G401 (cell line): ENCODE data around the gene FDPS. TPM values are rescaled to one million over a fixed set of nuclear protein-coding genes. Genes with fewer than 3 reads are reported as not detected.

ENCODE experiments used
- DNase-seq: peaks from one replicate; pipeline ENCODE4 v3.0.0-alpha.2; 2015; ENCODE audit warnings: low spot score
- in situ Hi-C: cut with HindIII; loops from 2 replicates; pipeline ENCODE4 v1.10.0; 2016; ENCODE audit warnings: low sequenced_read_pairs, mixed read lengths
- total RNA-seq: library from RNA; depleted of rRNA; stranded (reverse); fragments of >200 nt; shearing (Covaris generic); gene quantifications from 2 replicates; pipeline ENCODE4 v1.2.3, GENCODE V29; 2014

FDPS gene
- total RNA-seq, 1 experiment from 2014 or later = 361 TPM

DNA sequence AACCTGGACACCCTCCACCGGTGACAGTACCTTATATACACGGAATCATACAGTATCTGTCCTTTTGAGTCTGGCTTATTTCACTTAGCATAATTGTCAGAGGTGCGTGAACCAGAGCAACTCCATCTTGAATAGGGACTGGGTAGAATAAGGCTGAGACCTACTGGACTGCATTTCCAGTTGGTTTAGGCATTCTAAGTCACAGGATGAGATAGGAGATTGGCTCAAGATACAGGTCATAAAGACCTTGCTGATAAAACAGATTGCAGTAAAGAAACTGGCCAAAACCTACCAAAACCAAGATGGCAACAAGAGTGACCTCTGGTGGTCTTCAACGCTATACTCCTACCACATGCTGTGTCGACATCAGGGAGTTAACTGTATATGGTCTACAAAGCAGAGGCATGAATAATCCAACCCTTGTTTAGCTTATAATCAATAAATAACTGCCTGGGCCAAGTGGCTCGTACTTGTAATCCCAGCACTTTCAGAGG, 1.4 kb upstream of the FDPS start:
- peak; percentile 39 for DNase-seq
- in situ Hi-C loops = no loop called here

DNA sequence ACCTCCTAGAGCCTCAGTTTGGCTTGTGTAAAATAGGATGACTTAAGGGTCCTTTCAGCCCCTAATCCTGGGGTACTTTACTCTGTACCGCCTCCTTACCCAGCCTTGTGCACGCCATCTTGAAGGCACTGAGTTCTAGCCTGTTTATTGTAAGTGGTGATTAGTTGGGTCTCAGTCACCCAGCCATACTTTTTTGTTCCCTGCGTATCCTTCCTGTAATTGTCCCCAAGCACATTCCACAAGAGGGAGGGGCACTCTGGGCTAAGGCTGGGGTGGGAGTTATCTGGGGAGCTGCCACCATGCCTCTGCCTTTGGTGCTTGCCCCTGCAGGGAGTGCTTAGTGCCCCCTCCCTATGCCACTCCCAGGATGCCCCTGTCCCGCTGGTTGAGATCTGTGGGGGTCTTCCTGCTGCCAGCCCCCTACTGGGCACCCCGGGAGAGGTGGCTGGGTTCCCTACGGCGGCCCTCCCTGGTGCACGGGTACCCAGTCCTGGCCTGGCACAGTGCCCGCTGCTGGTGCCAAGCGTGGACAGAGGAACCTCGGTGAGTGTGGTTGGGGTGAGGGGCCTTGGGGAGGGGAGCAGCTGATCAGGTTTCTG, 856 bp downstream of the FDPS start:
- DNase-seq = no peak
- in situ Hi-C loops = no loop called here

DNA sequence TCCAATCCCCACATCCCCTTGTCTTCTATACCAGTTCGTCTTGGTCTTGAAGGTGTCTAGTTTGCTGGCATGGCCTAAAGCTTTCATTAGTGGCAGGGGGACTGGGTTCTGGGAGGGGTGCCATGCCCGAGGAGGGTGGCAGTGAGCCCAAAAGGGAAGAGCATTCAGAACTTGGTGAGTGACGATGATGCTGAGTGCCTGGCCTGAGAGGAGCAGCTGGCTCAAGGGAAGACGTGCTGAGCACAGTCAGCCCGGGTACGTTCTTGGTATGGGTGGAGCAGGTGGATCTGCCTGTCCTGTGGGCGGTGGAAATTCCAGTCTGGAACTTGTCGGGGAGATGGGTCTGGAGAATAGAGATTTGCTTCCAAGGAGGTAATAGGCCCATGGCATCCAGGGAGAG, 4.6 kb downstream of the FDPS start:
- in situ Hi-C loops = no loop called here
- no peak for DNase-seq

DNA sequence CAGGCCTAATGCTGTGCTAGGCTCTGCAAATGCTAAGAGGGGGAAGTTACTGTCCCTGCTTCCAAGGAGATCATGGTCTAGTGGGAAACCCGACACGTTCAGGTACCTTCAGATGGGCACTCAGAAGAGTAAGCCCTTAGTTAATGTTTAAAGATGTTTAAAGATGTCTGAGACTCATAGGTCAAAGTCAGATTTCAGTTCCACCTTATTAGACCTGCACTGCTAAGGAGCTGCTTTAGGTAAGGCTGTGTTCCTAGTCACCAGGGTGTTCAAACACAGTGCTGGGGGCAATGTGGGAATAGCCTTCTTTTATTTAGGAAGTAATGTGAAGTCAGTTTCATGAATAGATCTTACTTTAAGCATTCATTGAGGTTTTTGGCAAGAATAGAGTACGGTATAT, 8.3 kb downstream of the FDPS start:
- in situ Hi-C loops = no loop called here
- no peak for DNase-seq

DNA sequence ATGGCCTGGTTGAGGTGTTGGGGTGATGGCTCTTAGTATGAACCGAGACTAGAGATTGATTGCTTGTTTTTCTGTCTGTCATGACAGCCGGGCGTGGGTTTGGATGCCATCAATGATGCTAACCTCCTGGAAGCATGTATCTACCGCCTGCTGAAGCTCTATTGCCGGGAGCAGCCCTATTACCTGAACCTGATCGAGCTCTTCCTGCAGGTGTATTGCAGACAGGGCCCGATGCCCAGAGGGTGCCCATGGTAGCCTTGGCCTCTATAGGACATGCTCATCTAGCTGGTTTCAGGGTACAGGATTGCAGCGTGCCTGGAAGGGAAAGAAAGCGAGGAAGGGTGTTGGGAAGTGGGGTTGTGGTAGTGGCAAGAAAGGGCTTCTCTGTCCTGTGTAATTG, 9.4 kb downstream of the FDPS start:
- in situ Hi-C loops = no loop called here
- DNase-seq = no peak

DNA sequence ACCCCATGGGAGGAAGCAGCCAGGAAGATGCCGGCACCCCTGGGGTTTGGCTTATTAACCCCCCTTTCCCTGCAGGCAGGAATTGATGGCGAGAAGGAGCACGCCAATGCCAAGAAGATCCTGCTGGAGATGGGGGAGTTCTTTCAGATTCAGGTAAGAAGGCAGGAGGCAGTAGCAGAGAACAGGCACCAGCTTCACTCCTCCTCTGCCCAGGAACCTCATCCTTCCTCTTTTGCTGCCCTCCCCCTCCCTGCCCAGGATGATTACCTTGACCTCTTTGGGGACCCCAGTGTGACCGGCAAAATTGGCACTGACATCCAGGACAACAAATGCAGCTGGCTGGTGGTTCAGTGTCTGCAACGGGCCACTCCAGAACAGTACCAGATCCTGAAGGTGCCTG, 10.9 kb downstream of the FDPS start:
- no peak for DNase-seq
- in situ Hi-C loops = no loop called here

DNA sequence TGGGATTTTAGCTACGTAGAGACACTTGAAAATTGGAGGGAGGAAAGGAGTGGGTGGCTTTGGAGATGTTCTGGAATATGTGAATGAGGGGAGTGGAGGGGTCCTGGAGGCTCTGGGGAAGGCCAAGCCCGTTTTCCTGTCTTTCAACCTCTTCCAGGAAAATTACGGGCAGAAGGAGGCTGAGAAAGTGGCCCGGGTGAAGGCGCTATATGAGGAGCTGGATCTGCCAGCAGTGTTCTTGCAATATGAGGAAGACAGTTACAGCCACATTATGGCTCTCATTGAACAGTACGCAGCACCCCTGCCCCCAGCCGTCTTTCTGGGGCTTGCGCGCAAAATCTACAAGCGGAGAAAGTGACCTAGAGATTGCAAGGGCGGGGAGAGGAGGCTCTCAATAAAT, 11.6 kb downstream of the FDPS start:
- in situ Hi-C loops = no loop called here
- no peak for DNase-seq

DNA sequence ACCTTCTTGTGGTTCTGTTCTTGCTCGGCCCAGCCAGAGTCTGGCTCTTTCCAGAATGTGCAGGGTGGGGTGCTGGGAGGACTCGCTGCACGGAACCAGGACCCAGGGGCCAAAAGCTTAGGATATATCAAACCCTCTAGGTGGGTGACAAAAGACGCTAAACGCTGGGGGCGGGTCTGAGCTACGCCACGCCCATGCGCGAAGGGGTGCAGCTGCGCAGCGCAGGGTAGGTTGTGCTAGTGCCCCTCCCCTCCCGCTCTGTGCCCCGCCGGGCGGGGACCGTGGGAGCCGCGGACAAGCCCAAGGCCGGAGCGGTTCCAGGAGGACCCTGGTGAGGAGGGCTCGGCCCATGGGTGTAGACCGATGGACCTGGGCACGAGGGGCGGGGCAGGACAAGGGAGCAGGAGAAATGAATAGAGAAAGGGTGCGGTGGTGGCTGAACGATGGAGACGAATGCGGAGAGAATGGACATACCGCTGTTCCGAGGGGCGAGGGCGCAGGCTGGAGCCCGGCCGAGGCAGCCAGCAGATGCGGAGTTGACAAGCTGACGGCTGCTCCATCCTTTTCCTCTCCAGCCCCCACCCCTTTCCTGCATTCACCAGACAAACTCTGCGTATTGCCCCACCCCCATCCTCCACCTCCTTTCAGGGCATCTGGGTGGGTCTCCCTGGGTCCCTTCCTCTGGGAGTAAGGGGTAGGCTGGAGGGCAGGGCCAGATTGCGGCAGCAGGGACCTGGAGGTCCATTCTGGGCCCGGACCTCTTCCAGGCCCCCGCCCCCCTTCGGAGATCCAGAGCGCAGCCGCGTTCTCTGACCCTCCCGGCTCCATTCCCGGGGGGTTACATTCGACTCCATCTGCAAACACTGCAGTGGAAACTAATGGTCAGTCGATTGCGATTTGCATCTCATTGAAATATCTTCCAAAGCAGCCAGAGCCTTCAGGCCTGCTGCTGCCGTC, 12.3 kb downstream of the FDPS start, which contains the start of gene RUSC1:
RUSC1 (plus strand) TSS at position 234 of the 957 bp plus-strand sequence. CDS start 880 bp downstream, outside the sequence.
- in situ Hi-C loops = no loop called here
- DNase-seq = peak; percentile 93

DNA sequence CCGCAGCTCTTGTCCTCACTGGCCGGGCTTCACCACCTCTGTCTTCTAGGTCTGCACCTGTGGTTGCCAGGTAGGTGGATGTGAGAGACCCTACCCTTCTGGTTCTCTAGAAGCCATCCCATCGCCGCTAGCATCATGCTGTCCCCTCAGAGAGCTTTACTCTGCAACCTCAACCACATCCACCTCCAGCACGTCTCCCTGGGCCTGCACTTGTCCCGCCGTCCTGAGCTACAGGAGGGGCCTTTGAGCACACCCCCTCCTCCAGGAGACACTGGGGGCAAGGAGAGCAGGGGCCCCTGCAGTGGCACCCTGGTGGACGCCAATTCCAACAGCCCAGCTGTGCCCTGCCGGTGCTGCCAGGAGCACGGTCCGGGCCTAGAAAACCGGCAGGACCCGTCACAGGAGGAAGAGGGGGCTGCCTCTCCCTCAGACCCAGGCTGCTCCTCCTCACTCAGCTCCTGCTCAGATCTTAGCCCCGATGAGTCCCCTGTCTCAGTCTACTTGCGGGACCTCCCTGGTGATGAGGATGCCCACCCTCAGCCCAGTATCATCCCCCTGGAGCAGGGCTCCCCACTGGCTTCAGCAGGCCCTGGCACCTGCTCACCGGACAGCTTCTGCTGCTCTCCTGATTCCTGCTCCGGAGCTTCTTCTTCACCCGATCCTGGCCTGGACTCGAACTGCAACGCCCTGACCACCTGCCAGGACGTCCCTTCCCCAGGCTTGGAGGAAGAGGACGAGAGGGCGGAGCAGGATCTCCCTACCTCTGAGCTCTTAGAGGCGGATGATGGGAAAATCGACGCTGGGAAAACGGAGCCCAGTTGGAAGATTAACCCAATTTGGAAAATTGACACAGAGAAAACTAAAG, 13.2 kb downstream of the FDPS start:
- peak; percentile 67 for DNase-seq
- in situ Hi-C loops = no loop called here

DNA sequence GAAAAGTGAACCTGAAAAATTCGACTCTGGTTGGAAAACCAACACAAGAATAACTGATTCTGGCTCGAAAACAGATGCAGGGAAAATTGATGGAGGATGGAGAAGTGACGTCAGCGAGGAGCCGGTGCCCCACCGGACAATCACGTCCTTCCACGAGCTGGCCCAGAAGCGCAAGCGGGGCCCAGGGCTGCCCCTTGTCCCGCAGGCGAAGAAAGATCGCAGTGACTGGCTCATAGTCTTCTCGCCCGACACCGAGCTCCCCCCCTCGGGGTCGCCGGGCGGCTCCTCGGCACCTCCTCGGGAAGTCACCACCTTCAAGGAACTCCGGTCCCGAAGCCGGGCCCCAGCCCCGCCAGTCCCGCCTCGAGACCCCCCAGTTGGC, 13.9 kb downstream of the FDPS start:
- DNase-seq = peak; percentile 52
- in situ Hi-C loops = no loop called here

DNA sequence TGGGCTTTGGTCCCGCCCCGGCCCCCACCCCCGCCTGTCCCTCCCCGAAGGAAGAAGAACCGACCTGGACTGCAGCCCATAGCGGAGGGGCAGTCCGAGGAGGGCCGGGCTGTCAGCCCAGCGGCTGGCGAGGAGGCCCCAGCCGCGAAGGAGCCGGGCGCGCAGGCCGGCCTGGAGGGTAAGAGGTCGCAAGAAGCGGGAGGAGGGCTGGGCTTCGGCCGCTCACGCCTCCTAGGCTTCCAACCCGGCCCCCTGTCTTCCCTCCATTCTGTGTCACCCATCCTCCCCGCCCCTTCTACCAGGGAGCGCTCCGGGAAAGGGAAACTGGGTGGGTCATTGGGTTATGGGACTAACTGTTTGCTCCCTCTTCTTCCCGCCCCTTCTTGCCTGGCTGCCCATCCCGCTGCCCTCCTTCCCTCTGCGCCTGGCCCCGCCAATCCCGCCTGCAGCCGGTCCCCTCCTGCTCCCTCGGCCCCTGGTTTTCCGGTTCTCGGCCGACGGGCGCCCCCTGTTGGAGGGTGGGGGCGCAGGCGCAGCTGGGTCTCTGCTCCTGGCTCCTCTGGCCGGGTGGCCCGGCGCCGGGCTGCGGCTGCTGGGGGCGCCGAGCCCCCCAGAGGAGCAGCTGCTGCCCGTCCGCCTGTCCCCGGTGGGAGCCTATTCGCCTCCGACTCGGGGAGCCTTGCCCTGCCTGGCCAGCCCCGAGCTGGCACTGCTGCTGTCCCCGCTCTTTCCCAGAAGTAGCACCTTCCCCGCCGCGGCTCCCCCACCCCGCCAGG, 14.5 kb downstream of the FDPS start:
- in situ Hi-C loops = no loop called here
- DNase-seq = peak; percentile 83

DNA sequence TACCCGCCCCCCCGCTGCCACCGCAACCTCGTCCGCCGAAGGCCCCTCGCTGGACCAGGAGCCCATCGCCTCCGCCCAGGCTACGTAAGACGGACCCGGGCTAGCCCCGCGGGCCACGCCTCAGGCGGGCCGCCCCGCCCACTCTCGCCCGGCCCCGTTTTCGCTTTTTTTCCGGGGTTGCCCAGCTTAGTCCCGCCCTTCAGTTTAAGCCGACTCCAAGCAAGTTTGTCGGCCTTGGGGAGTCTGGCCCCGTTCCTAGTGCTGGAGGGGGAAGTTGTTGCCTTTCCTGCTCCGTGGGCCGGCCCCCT, 15.0 kb downstream of the FDPS start:
- peak; percentile 58 for DNase-seq
- in situ Hi-C loops = no loop called here

DNA sequence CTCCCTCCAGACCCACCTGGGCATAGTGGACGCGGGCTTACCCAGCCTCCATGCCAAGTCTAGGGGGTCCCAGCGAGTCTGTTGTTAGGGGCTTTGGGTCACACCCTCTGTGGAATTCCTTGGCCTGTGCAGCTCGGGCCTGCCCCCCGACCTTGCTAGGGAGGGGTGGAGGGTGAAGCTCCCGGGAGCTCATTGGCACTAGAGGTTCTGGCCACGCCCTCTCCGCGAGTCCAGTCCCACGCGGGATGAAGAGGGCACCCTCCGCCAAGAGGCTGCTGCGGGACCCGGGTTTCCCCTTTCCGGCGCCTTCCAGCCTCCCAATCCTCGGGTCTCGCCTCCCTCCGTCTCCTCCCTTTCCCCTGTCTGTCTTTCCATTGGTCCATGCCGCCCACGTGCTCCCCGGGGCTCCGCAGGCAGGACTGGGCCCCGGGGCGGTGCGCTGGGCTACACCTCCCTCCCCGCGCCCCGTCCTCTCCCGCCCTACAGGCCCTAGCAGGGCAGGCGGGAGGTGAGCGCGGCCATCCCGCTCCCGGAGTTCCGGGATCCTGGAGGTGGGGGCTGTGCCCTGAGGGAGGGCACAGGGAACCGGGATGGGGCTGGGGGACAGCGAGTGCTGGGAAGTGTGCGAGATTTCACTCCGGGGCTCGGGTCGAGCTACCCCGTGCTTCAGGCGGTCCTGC, 15.5 kb downstream of the FDPS start:
- DNase-seq = peak; percentile 93
- in situ Hi-C loops = no loop called here

DNA sequence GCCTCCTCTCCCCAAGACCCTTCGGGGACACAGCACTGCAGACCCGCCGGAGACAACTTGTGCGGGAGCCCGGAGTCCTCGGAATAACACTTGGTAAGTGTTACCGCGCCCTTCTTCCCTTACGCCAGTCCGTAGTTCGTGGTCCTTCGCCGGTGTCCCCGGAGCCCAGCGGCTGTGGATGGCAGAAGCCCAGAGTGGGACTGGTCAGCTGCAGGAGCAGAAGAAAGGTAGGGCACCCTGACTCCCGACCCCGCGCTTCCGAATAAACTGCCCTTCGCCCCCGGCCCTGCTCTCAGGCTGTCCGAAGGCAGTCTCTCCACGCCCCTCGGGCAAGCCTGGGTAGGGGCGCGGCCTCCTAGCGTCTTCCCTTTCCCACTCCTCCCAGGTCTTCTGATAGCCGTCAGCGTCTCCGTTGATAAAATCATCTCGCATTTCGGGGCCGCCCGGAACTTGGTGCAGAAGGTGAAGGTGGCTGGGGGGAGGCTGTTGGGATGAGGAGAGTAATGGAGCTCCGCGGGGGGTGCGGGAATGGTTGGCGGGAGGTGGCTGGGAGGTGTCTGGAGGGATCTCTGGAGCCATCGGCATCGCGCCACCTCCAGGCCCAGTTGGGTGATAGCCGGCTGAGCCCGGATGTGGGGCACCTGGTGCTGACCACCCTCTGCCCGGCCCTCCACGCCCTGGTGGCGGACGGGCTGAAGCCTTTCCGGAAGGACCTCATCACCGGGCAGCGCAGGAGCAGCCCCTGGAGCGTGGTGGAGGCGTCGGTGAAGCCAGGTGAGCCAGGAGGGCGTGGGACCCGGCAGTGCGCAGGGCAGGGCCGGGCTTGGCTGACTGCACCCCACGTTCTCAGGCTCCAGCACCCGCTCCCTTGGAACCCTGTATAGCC, 16.3 kb downstream of the FDPS start:
- DNase-seq = peak; percentile 47
- in situ Hi-C loops = no loop called here

DNA sequence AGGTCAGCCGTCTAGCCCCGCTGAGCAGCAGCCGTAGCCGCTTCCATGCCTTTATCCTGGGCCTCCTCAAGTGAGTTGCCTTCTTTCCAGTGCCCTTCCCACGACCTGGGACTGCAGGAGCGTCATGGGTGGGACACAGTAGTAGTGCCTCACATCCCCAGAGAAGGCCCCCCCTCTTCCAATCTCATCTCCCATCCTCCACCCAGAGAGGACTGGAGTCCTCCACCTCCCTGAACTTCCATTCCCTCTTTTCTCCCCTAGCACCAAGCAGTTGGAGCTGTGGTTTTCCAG, 16.9 kb downstream of the FDPS start:
- DNase-seq = no peak
- in situ Hi-C loops = no loop called here

DNA sequence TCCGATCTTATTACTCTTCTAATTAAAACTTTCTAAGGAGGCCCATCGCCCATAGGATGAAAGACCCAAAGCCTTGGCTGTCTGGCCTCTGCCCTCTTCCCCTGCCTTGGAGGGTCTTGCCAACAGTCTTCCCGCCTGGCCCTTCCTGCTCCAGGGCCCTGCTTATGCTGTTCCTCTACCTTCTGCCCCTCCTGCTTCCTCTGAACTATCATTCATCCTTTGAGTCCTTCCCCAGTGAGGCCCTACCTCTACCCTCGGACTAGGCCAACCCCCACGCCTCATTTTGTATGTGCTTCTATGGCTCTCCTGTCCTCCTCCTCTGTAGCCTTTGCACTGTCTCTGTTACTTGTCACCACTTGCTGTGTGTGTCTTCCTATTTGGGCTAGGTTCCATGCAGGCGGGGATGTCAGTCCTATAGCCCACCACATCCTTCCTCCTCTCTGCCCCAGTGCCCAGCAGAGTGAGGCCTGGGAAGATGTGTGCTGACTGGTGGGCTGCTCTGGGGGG, 17.4 kb downstream of the FDPS start:
- in situ Hi-C loops = no loop called here
- DNase-seq = no peak

DNA sequence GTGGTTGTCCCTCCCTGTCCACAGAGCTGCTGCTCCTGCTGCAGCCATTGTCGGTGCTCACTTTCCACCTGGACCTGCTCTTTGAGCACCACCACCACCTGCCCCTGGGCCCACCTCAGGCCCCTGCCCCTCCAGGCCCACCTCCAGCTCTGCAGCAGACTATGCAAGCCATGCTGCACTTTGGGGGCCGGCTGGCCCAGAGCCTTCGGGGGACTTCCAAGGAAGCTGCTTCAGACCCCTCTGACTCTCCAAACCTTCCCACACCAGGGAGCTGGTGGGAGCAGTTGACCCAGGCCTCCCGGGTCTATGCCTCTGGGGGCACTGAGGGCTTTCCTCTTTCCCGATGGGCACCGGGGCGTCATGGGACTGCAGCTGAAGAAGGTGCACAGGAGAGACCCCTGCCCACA, 18.0 kb downstream of the FDPS start:
- in situ Hi-C loops = no loop called here
- DNase-seq = no peak

DNA sequence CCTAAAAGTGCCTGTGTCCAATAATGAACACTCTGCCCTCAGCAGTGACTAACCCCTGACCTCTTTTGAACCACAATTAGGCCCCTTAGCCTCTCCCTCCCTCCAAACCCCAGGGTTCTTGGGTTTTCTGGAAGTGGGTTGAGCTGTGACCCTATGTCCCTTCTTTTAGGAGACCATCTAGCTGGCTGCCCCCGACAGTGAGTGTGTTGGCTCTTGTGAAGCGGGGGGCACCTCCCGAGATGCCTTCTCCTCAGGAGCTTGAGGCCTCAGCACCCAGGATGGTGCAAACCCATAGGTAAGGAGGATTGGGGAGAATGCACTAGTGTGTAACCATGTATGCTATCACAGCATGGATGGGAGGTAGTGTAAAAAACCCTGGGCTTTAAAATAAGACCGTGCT, 19.3 kb downstream of the FDPS start:
- in situ Hi-C loops = no loop called here

More for the DNA sequence above, 19.3 kb downstream of the FDPS start:
- no peak for DNase-seq
